GM19397 (cell line): Measurements from ENCODE around the gene AGK.

Source experiments
- ATAC-seq: cut with Tn5 transposase; IDR thresholded peaks from one replicate; pipeline ENCODE4 v1.9.1; 2021; ENCODE audit warnings: mild to moderate bottlenecking, moderate library complexity; ENCODE audit not compliant: unreplicated experiment

The AGK gene

GRCh38 chr7:141701489-141702046, 150.4 kb downstream of the AGK start:
- ATAC-seq, result peak; percentile 83

- ATAC-seq, result peak; percentile 87
Observed at GRCh38 chr7:141702047-141702567, 150.9 kb downstream of the AGK start, which contains the start of gene DENND11. Gene DENND11, minus strand, starts transcription at chr7:141702166. Its CDS starts 13 bp downstream, at chr7:141702153.

GRCh38 chr7:141702892-141703291, 151.7 kb downstream of the AGK start:
- ATAC-seq, result no peak

GRCh38 chr7:141704112-141704511, 152.9 kb downstream of the AGK start:
- no peak for ATAC-seq

GRCh38 chr7:141704741-141705140, 153.5 kb downstream of the AGK start:
- no peak for ATAC-seq
